Skeletal muscle satellite cell (primary cell): Measurements from ENCODE around the gene MBD3L2. TPM values are rescaled to one million over a fixed set of nuclear protein-coding genes. Genes with fewer than 3 reads are reported as not detected.
"Not testable (repeated sequence)": the region's sequence is repeated elsewhere in the genome, so short reads cannot be mapped to it uniquely, and the experiment has no call there.

Experiments
- H3K27me3 ChIP-seq: 2 replicates; pipeline ENCODE4 v1.7.0; 2013; ENCODE audit warnings: low read length; ENCODE audit not compliant: control insufficient read depth, insufficient read depth
- H3K36me3 ChIP-seq: 2 replicates; pipeline ENCODE4 v1.7.0; 2013; ENCODE audit warnings: mild to moderate bottlenecking, control low read depth, low read length; ENCODE audit not compliant: insufficient read depth
- H3K4me1 ChIP-seq: 2 replicates; pipeline ENCODE4 v1.7.0; 2013; ENCODE audit warnings: low read length; ENCODE audit not compliant: control insufficient read depth, insufficient read depth
- H3K4me2 ChIP-seq: 2 replicates; pipeline ENCODE4 v1.7.0; 2013; ENCODE audit warnings: mild to moderate bottlenecking, low read length
- H3K4me3 ChIP-seq: 2 replicates; pipeline ENCODE4 v1.7.0; 2013; ENCODE audit warnings: low read length
- H3K9ac ChIP-seq: 2 replicates; pipeline ENCODE4 v1.7.0; 2013; ENCODE audit warnings: mild to moderate bottlenecking, low read depth, low read length, moderate library complexity
- H3K9me3 ChIP-seq: replicated peaks from 2 replicates; pipeline ENCODE4 v1.7.0; 2013; ENCODE audit warnings: mild to moderate bottlenecking, control low read depth, low read length
- total RNA-seq: library from RNA; depleted of rRNA; stranded (reverse); fragments of >200 nt; gene quantifications from 2 replicates; pipeline ENCODE4 v1.2.3, GENCODE V29; 2012; rRNA removed

The MBD3L2 gene
- not detected in 2 replicates for total RNA-seq

- not testable (repeated sequence) for H3K4me1 ChIP-seq, H3K9ac ChIP-seq, H3K9me3 ChIP-seq, H3K4me2 ChIP-seq, H3K4me3 ChIP-seq, H3K36me3 ChIP-seq, H3K27me3 ChIP-seq
These were observed at the start of gene MBD3L2 for GRCh38 chr19:7049021-7049420. TSS of gene MBD3L2 (plus strand) at chr19:7049321. CDS start at chr19:7049374, 53 bp downstream.

- no peak overlapping the region for H3K4me2 ChIP-seq
- no peaks in the 10 kb centered on the region for H3K36me3 ChIP-seq
- H3K4me3 ChIP-seq, result no peak overlapping the region
- H3K9me3 ChIP-seq, result peaks cover 11% of the 10 kb centered on the region
- no peak overlapping the region for H3K9ac ChIP-seq
- H3K27me3 ChIP-seq, result no peaks in the 10 kb centered on the region
- H3K4me1 ChIP-seq, result no peaks in the 10 kb centered on the region
These were observed 49.2 kb upstream of the MBD3L2 start for GRCh38 chr19:6999933-7000332.

- Histone ChIP-seq H3K36me3 (no peaks in the 10 kb centered on the region), H3K9ac (no peak overlapping the region), H3K4me1 (no peaks in the 10 kb centered on the region), H3K4me3 (no peak overlapping the region), H3K9me3 (peaks cover 9% of the 10 kb centered on the region), H3K27me3 (no peaks in the 10 kb centered on the region), H3K4me2 (no peak overlapping the region)
These were observed 48.8 kb upstream of the MBD3L2 start for GRCh38 chr19:7000333-7000732.

- no peak overlapping the region for H3K4me3 ChIP-seq
- H3K4me1 ChIP-seq, result no peaks in the 10 kb centered on the region
- peaks cover 9% of the 10 kb centered on the region for H3K9me3 ChIP-seq
- H3K36me3 ChIP-seq, result no peaks in the 10 kb centered on the region
- H3K9ac ChIP-seq, result no peak overlapping the region
- no peak overlapping the region for H3K4me2 ChIP-seq
- no peaks in the 10 kb centered on the region for H3K27me3 ChIP-seq
These were observed 48.3 kb upstream of the MBD3L2 start for GRCh38 chr19:7000816-7001215.

- Histone ChIP-seq H3K9ac (no peak overlapping the region), H3K36me3 (no peaks in the 10 kb centered on the region), H3K9me3 (peaks cover 9% of the 10 kb centered on the region), H3K27me3 (no peaks in the 10 kb centered on the region), H3K4me2 (no peak overlapping the region), H3K4me3 (no peak overlapping the region), H3K4me1 (no peaks in the 10 kb centered on the region)
These were observed 44.7 kb upstream of the MBD3L2 start for GRCh38 chr19:7004313-7004931.

GRCh38 chr19:7006135-7006704, 42.9 kb upstream of the MBD3L2 start:
- Histone ChIP-seq H3K4me3 (no peak overlapping the region), H3K9ac (no peak overlapping the region), H3K4me1 (no peaks in the 10 kb centered on the region), H3K9me3 (no peaks in the 10 kb centered on the region), H3K4me2 (no peak overlapping the region), H3K36me3 (no peaks in the 10 kb centered on the region), H3K27me3 (no peaks in the 10 kb centered on the region)

- H3K4me2 ChIP-seq, result no peak overlapping the region
- H3K9ac ChIP-seq, result no peak overlapping the region
- no peaks in the 10 kb centered on the region for H3K9me3 ChIP-seq
- H3K27me3 ChIP-seq, result no peaks in the 10 kb centered on the region
- no peak overlapping the region for H3K4me3 ChIP-seq
- no peaks in the 10 kb centered on the region for H3K4me1 ChIP-seq
- no peaks in the 10 kb centered on the region for H3K36me3 ChIP-seq
These were observed 41.3 kb upstream of the MBD3L2 start for GRCh38 chr19:7007859-7008258.

- no peaks in the 10 kb centered on the region for H3K27me3 ChIP-seq
- H3K4me2 ChIP-seq, result no peak overlapping the region
These were observed 38.2 kb upstream of the MBD3L2 start for GRCh38 chr19:7010722-7011593.

GRCh38 chr19:7013678-7014077, 35.4 kb upstream of the MBD3L2 start:
- H3K27me3 ChIP-seq, result no peaks in the 10 kb centered on the region
- no peak overlapping the region for H3K4me2 ChIP-seq
- no peaks in the 10 kb centered on the region for H3K4me1 ChIP-seq
- no peak overlapping the region for H3K9ac ChIP-seq
- H3K36me3 ChIP-seq, result no peaks in the 10 kb centered on the region
- H3K4me3 ChIP-seq, result no peak overlapping the region
- no peaks in the 10 kb centered on the region for H3K9me3 ChIP-seq

More at GRCh38 chr19:7010722-7011593, 38.2 kb upstream of the MBD3L2 start:
- no peaks in the 10 kb centered on the region for H3K36me3 ChIP-seq
- H3K9me3 ChIP-seq, result no peaks in the 10 kb centered on the region
- no peak overlapping the region for H3K4me3 ChIP-seq
- H3K4me1 ChIP-seq, result no peaks in the 10 kb centered on the region
- no peak overlapping the region for H3K9ac ChIP-seq

GRCh38 chr19:7018828-7019227, 30.3 kb upstream of the MBD3L2 start:
- Histone ChIP-seq H3K4me2 (no peak overlapping the region), H3K4me3 (no peak overlapping the region), H3K36me3 (no peaks in the 10 kb centered on the region), H3K9ac (no peak overlapping the region), H3K9me3 (no peaks in the 10 kb centered on the region), H3K27me3 (no peaks in the 10 kb centered on the region), H3K4me1 (no peaks in the 10 kb centered on the region)

- not testable (repeated sequence) for H3K9me3 ChIP-seq, H3K27me3 ChIP-seq, H3K4me2 ChIP-seq, H3K4me1 ChIP-seq, H3K36me3 ChIP-seq, H3K9ac ChIP-seq, H3K4me3 ChIP-seq
These were observed 27.8 kb upstream of the MBD3L2 start, which contains the start of gene MBD3L2B for GRCh38 chr19:7021331-7021730. TSS of gene MBD3L2B (minus strand) at chr19:7021431. CDS start at chr19:7021397, 34 bp downstream.
